SU-DHL-6 (cell line): ENCODE data around the gene KATNB1.

ENCODE experiments used
- EZH2phosphoT487 ChIP-seq: fragments of 200-600 bp; sonication (generic), shearing (Covaris generic); conservative IDR thresholded peaks from 2 replicates; pipeline ENCODE4 v1.6.1; 2018; ENCODE audit warnings: mild to moderate bottlenecking, antibody characterized with exemption, low read length, moderate library complexity, mixed read lengths
- TF ChIP-seq, protein P1 (sequence below): fragments of 200-600 bp; sonication (generic); IDR thresholded peaks from one replicate; pipeline ENCODE4 v1.5.1; 2017; ENCODE audit warnings: antibody characterized with exemption, mild to moderate bottlenecking, low read length, moderate library complexity; ENCODE audit not compliant: insufficient read depth, poor library complexity, severe bottlenecking

DNA sequence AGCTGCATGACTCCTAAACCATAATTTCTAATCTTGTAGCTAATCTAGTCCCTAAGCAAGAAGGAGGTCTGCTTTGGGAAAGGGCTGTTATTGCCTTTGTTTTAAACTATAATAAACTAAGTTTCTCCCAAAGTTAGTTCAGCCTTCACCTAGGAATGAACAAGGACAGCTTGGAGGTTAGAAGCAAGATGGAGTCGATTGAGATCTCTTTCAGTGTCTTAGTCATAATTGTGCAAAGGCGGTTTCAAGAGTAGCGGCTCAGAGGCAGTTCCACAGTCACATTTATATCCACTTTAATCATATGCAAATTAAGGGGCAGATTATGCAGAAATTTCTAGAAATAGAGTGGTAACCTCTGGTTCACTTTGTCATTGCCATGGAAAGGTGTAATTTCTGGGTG is 23.6 kb upstream of the KATNB1 start:
- TF ChIP-seq, protein P1, sequence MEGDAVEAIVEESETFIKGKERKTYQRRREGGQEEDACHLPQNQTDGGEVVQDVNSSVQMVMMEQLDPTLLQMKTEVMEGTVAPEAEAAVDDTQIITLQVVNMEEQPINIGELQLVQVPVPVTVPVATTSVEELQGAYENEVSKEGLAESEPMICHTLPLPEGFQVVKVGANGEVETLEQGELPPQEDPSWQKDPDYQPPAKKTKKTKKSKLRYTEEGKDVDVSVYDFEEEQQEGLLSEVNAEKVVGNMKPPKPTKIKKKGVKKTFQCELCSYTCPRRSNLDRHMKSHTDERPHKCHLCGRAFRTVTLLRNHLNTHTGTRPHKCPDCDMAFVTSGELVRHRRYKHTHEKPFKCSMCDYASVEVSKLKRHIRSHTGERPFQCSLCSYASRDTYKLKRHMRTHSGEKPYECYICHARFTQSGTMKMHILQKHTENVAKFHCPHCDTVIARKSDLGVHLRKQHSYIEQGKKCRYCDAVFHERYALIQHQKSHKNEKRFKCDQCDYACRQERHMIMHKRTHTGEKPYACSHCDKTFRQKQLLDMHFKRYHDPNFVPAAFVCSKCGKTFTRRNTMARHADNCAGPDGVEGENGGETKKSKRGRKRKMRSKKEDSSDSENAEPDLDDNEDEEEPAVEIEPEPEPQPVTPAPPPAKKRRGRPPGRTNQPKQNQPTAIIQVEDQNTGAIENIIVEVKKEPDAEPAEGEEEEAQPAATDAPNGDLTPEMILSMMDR, result no peak
- no peak for TF ChIP-seq EZH2phosphoT487
